ENCODE data around the gene SF1.

SF1 gene

GRCh38 chr11:64794526-64794925 lies 16.2 kb upstream of the SF1 start:
- DNase-seq (ENCODE audit: insufficient read length, low spot score): no peak
- FAIRE-seq: no peak
- TF ChIP-seq POLR2A (IDR thresholded peaks at IDR 0.05; ENCODE audit: low read depth, low read length): no peak

- no peak for DNase-seq (ENCODE audit: insufficient read length, low spot score)
- no peak for TF ChIP-seq POLR2A (IDR thresholded peaks at IDR 0.05; ENCODE audit: low read depth, low read length)
- no peak for FAIRE-seq
These were observed 15.2 kb upstream of the SF1 start for GRCh38 chr11:64793271-64794160.

- no peak for TF ChIP-seq POLR2A (IDR thresholded peaks at IDR 0.05; ENCODE audit: low read depth, low read length)
- no peak for FAIRE-seq
- DNase-seq (ENCODE audit: insufficient read length, low spot score): no peak
These were observed 14.1 kb upstream of the SF1 start for GRCh38 chr11:64792482-64792881.

- DNase-seq (ENCODE audit: insufficient read length, low spot score) (no peak), FAIRE-seq (no peak)
- TF ChIP-seq POLR2A (IDR thresholded peaks at IDR 0.05; ENCODE audit: low read depth, low read length): no peak
These were observed 13.5 kb upstream of the SF1 start for GRCh38 chr11:64791781-64792291.

- DNase-seq (ENCODE audit: insufficient read length, low spot score) (no peak), FAIRE-seq (no peak)
- TF ChIP-seq POLR2A (IDR thresholded peaks at IDR 0.05; ENCODE audit: low read depth, low read length): no peak
These were observed 12.1 kb upstream of the SF1 start for GRCh38 chr11:64790205-64791095.

GRCh38 chr11:64789331-64790204 lies 11.2 kb upstream of the SF1 start:
- DNase-seq (ENCODE audit: insufficient read length, low spot score) (no peak), FAIRE-seq (no peak)
- TF ChIP-seq POLR2A (IDR thresholded peaks at IDR 0.05; ENCODE audit: low read depth, low read length): no peak

- FAIRE-seq: no peak
- no peak for DNase-seq (ENCODE audit: insufficient read length, low spot score)
- no peak for TF ChIP-seq POLR2A (IDR thresholded peaks at IDR 0.05; ENCODE audit: low read depth, low read length)
These were observed 10.2 kb upstream of the SF1 start for GRCh38 chr11:64788321-64789215.

- no peak for TF ChIP-seq POLR2A (IDR thresholded peaks at IDR 0.05; ENCODE audit: low read depth, low read length)
- DNase-seq (ENCODE audit: insufficient read length, low spot score) (peak; percentile 77), FAIRE-seq (no peak)
These were observed 9.4 kb upstream of the SF1 start for GRCh38 chr11:64787526-64788320.

GRCh38 chr11:64786308-64786707 lies 8.0 kb upstream of the SF1 start:
- FAIRE-seq: no peak
- TF ChIP-seq POLR2A (IDR thresholded peaks at IDR 0.05; ENCODE audit: low read depth, low read length): no peak

GRCh38 chr11:64784813-64785581 lies 6.7 kb upstream of the SF1 start:
- FAIRE-seq: no peak
- no peak for TF ChIP-seq POLR2A (IDR thresholded peaks at IDR 0.05; ENCODE audit: low read depth, low read length)

More at GRCh38 chr11:64786308-64786707, 8.0 kb upstream of the SF1 start:
- DNase-seq (ENCODE audit: insufficient read length, low spot score): no peak

GRCh38 chr11:64778223-64778472 lies 194 bp downstream of the SF1 start:
- FAIRE-seq (no peak), DNase-seq (ENCODE audit: insufficient read length, low spot score) (no peak)
- no peak for TF ChIP-seq POLR2A (IDR thresholded peaks at IDR 0.05; ENCODE audit: low read depth, low read length)

More at GRCh38 chr11:64784813-64785581, 6.7 kb upstream of the SF1 start:
- no peak for DNase-seq (ENCODE audit: insufficient read length, low spot score)
